Stomach smooth muscle (tissue), 2 donors: ENCODE measurements around the gene MPRIP.
"Not testable (repeated sequence)": the region's sequence is repeated elsewhere in the genome, so short reads cannot be mapped to it uniquely, and the experiment has no call there.

Source experiments
- H3K27ac ChIP-seq: one replicate; pipeline ENCODE4 v1.7.0; 2013; ENCODE audit warnings: mild to moderate bottlenecking, low read length, inconsistent platforms
- H3K27me3 ChIP-seq, 2 donors: one replicate each; pipeline ENCODE4 v1.7.0; 2013; ENCODE audit warnings: low read length in 2 of 2; ENCODE audit not compliant: insufficient read depth in 2 of 2, control insufficient read depth in 1 of 2
- H3K36me3 ChIP-seq, 2 donors: one replicate each; pipeline ENCODE4 v1.7.0; 2013; ENCODE audit warnings: low read length in 2 of 2; ENCODE audit not compliant: control insufficient read depth in 2 of 2, insufficient read depth in 2 of 2
- H3K4me1 ChIP-seq: one replicate; pipeline ENCODE4 v1.7.0; 2013; ENCODE audit warnings: low read length; ENCODE audit not compliant: control insufficient read depth, insufficient read depth
- H3K4me3 ChIP-seq, 2 donors: one replicate each; pipeline ENCODE4 v1.7.0; 2013; ENCODE audit warnings: low read length in 2 of 2
- H3K9ac ChIP-seq, 2 donors: one replicate each; pipeline ENCODE4 v1.7.0; 2013; ENCODE audit warnings: low read length in 2 of 2, mild to moderate bottlenecking in 1 of 2
- H3K9me3 ChIP-seq, 2 donors: one replicate each; pipeline ENCODE4 v1.7.0; 2013; ENCODE audit warnings: low read length in 2 of 2; ENCODE audit not compliant: control insufficient read depth in 2 of 2
- donor health status: healthy.
- donor health status: Pancreatic carcinoma.

MPRIP gene

DNA sequence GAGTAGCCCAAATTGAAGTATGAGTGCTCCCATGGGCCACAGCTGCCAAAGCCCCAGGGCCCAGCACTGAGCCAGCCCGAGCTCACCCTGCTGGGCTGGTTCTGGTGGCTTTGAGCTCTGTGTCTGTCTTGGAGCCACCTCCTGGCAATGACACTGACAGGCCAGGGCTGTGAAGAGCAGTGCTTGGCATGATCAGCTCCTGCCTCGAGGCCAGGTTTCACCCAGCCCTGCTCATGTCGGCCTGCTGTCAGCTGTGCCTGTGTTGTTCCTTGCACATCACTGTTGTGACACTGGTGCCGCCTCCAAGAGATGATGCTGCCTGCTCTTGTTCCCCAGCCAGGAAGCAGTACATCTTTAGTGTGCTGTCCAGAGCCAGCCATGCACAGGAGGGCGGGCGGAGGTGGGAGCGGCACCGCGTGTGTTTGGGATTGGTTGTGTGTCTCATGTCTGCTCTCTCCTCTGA lies 137.9 kb downstream of the MPRIP start:
- Histone ChIP-seq H3K36me3 (peaks cover 55 to 64% of the 10 kb centered on the region in 2 donors), H3K27me3 (no peaks in the 10 kb centered on the region), H3K9me3 (no peaks in the 10 kb centered on the region), H3K4me3 (no peak overlapping the region), H3K27ac (no peak overlapping the region), H3K4me1 (no peaks in the 10 kb centered on the region), H3K9ac (no peak overlapping the region)

- Histone ChIP-seq H3K36me3 (peaks cover 47 to 56% of the 10 kb centered on the region in 2 donors), H3K4me1 (no peaks in the 10 kb centered on the region)
These were observed 138.7 kb downstream of the MPRIP start for GRCh38 chr17:17180741-17181525.

GRCh38 chr17:17181666-17182597 lies 139.7 kb downstream of the MPRIP start:
- H3K9me3 ChIP-seq = no peaks in the 10 kb centered on the region
- H3K36me3 ChIP-seq = peaks cover 37 to 46% of the 10 kb centered on the region in 2 donors
- H3K4me1 ChIP-seq = peaks cover 1% of the 10 kb centered on the region
- H3K27me3 ChIP-seq = no peaks in the 10 kb centered on the region
- H3K4me3 ChIP-seq = no peak overlapping the region
- H3K27ac ChIP-seq = no peak overlapping the region
- no peak overlapping the region for H3K9ac ChIP-seq

More at GRCh38 chr17:17180741-17181525, 138.7 kb downstream of the MPRIP start:
- Histone ChIP-seq H3K27ac (no peak overlapping the region), H3K27me3 (no peaks in the 10 kb centered on the region), H3K9ac (no peak overlapping the region), H3K9me3 (no peaks in the 10 kb centered on the region), H3K4me3 (no peak overlapping the region)

GRCh38 chr17:17182598-17183136 lies 140.4 kb downstream of the MPRIP start:
- Histone ChIP-seq H3K36me3 (peaks cover 34 to 43% of the 10 kb centered on the region in 2 donors), H3K9ac (no peak overlapping the region), H3K4me3 (no peak overlapping the region), H3K27ac (no peak overlapping the region), H3K4me1 (peaks cover 3% of the 10 kb centered on the region), H3K27me3 (no peaks in the 10 kb centered on the region), H3K9me3 (no peaks in the 10 kb centered on the region)

DNA sequence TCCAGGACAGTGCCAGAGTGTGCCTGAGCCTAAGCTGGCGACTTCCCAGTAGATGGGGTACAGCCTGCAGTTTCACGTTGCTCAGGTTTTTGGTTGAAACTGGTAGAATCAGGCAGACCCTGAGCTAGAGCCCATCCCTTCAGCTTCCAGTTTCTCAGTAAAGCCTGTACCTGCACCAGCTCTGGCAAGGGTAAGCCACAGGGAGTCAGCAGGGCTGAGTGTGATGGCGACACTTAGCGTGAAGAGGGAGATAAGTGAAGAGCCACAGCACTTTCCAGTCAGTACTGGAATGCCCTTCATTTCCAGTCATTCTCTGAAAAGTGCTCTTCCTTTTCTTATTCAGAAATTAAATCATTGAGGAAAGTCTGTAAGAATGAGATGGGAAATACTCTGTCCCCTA lies 141.5 kb downstream of the MPRIP start:
- Histone ChIP-seq H3K4me1 (peaks cover 4% of the 10 kb centered on the region), H3K36me3 (peaks cover 28 to 43% of the 10 kb centered on the region in 2 donors), H3K27me3 (no peaks in the 10 kb centered on the region), H3K27ac (no peak overlapping the region), H3K9me3 (no peaks in the 10 kb centered on the region), H3K9ac (no peak overlapping the region), H3K4me3 (no peak overlapping the region)

DNA sequence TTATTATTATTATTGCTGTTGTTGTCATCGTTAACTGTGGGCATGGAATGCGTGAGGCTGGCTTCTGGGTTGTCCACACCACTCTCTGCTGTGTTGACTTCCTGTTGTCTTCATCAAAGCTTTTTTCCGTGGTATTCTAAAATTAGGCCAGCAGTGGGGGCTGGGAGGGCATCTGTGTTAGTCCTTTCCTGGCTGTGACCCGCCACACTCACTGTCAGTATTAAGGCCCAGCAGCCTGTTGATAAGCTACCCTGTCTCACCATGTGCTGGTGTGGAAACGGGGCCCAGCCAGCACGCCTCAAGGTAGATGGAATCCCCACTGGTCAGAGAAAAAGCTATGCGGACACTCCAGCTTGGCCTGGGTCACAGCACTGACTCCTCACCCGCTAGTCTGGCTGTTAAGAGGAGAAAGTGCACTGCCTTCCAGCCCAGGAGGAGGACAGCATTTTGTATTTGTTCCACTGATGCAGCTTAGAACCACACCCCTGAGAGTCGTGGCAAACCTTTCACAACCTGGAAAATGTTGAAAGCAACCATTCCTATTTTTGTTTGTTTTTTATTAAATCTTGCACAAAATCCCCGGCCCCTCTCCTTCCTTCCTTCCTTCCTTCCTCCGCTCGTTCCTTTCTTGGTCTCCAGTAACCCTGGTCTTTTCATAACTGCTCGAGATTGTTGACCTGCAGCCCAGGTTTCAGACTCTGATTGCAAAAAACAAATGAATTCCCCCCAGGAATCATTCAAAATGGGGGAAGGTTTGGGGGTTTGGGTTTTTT lies 142.9 kb downstream of the MPRIP start:
- not testable (repeated sequence) for H3K27ac ChIP-seq, H3K4me3 ChIP-seq, H3K27me3 ChIP-seq, H3K9me3 ChIP-seq, H3K9ac ChIP-seq
- Histone ChIP-seq H3K4me1 (peaks cover 13% of the 10 kb centered on the region), H3K36me3 (peaks cover 19 to 35% of the 10 kb centered on the region in 2 donors)

DNA sequence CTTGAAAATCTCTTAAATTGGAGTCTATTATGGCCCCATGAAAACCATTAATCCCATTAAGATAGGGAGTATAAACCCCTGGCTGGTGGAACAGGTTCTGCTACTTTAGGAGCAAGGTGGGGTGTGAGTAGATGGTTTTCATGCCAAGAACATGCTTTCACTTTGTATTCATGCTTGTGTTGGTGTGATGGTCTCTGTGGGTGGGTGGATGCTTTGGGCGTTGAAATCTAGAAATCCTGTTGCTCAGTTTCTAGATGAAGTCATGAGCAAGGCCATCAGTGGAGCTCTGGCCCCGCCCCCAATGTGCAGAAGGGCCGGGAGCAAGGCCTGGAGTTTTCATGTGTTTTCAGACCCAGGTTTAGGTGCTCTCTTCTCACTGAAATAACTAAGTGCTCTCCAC lies 143.8 kb downstream of the MPRIP start:
- H3K9me3 ChIP-seq = no peaks in the 10 kb centered on the region
- H3K27me3 ChIP-seq = no peaks in the 10 kb centered on the region
- no peak overlapping the region for H3K27ac ChIP-seq
- no peak overlapping the region for H3K9ac ChIP-seq
- no peak overlapping the region for H3K4me3 ChIP-seq
- peaks cover 11 to 27% of the 10 kb centered on the region in 2 donors for H3K36me3 ChIP-seq
- H3K4me1 ChIP-seq = peaks cover 19% of the 10 kb centered on the region

- peaks cover 8 to 24% of the 10 kb centered on the region in 2 donors for H3K36me3 ChIP-seq
- no peak overlapping the region for H3K27ac ChIP-seq
- no peak overlapping the region for H3K9ac ChIP-seq
- no peaks in the 10 kb centered on the region for H3K9me3 ChIP-seq
- H3K27me3 ChIP-seq = no peaks in the 10 kb centered on the region
- no peak overlapping the region for H3K4me3 ChIP-seq
- H3K4me1 ChIP-seq = peaks cover 27% of the 10 kb centered on the region
These were observed 144.6 kb downstream of the MPRIP start for GRCh38 chr17:17186551-17187505.

GRCh38 chr17:17188586-17188985 lies 146.3 kb downstream of the MPRIP start:
- no peaks in the 10 kb centered on the region for H3K27me3 ChIP-seq
- peaks cover 30% of the 10 kb centered on the region for H3K4me1 ChIP-seq
- no peaks in the 10 kb centered on the region for H3K9me3 ChIP-seq
- H3K27ac ChIP-seq = no peak overlapping the region
- H3K36me3 ChIP-seq = peaks cover 0 to 16% of the 10 kb centered on the region in 2 donors
- no peak overlapping the region for H3K9ac ChIP-seq
- H3K4me3 ChIP-seq = no peak overlapping the region
